Lower leg skin (tissue), 4 donors: ENCODE measurements around the gene RHOB. TPM values are rescaled to one million over a fixed set of nuclear protein-coding genes. Genes with fewer than 3 reads are reported as not detected.
A peak's percentile ranks its signal among the peaks of the same experiment; 100 is the strongest.

Source experiments
- DNase-seq, 2 donors: peaks; one replicate each; pipeline ENCODE4 v3.0.0-alpha.2; 2019; ENCODE audit warnings: low spot score in 2 of 2
- H3K4me3 ChIP-seq: fragments of 200-600 bp; sonication (generic); 2 replicates; pipeline ENCODE4 v1.5.1; 2017; ENCODE audit warnings: mild to moderate bottlenecking, low read depth; ENCODE audit not compliant: poor library complexity, severe bottlenecking
- POLR2A ChIP-seq, 2 donors: fragments of 450-650 bp; IDR thresholded peaks; one replicate each; pipeline ENCODE4 v1.6.1; 2016 to 2017; ENCODE audit warnings: antibody characterized with exemption in 2 of 2, mild to moderate bottlenecking in 1 of 2, moderate library complexity in 1 of 2
- WGBS, 2 donors: methylation state at CpG; one replicate each; pipeline ENCODE4 v1.1.5; 2018; 5-methylcytosine and 5-hydroxymethylcytosine counted together
- intact Hi-C: fragments of 100-400 bp; cut with DNase I; formaldehyde crosslinking; loops from one replicate; pipeline ENCODE4 v1.15.0; 2023; ENCODE audit warnings: low total_unique reads
- total RNA-seq, 4 donors: library from RNA; depleted of rRNA; stranded (reverse); fragments of >200 nt; gene quantifications; one replicate each; pipeline ENCODE4 v1.1.0, GENCODE V29; 2016
- TF ChIP-seq, protein P1 (sequence below), 3 donors: fragments of 450-650 bp; IDR thresholded peaks; one replicate each; pipeline ENCODE4 v1.5.1; 2016; ENCODE audit warnings: antibody characterized with exemption in 3 of 3, mild to moderate bottlenecking in 3 of 3, moderate library complexity in 2 of 3

Gene RHOB
- total RNA-seq: 100 to 1,000 TPM; 569 to 894 (median 709) TPM

DNA sequence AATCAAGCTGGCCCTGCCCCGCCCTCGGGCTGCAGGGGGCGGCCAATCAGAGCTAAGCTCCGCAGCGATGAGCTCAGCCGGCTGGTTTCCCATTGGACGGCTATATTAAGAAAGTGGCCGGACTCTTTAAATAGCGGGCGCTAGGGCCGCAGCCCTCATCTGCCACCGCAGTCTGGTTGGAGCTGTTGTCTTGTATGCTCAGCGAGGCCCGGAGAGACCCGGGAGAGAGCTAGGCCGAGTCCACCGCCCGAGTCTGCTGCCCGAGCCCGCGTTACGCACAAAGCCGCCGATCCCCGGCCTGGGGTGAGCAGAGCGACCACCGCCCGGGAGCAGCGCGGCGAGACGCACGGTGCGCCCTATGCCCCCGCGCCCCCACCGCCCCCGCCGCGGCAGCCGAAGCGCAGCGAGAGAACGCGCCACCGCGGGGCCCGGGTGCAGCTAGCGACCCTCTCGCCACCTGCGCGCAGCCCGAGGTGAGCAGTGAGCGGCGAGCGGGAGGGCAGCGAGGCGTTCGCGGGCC lies at the start of gene RHOB:
Gene RHOB (plus strand): TSS at position 158 of the 520 bp plus-strand sequence. CDS start 392 bp downstream, outside the sequence.
- peak; percentile 98 to 100 for DNase-seq
- intact Hi-C loops: loop anchor here (10.0 kb wide), 1 partner anchor 198 kb away; no protein-coding TSS in a partner anchor
- H3K4me3 ChIP-seq: peak within 1 kb of the TSS; percentile 56
- TF ChIP-seq, protein P1, sequence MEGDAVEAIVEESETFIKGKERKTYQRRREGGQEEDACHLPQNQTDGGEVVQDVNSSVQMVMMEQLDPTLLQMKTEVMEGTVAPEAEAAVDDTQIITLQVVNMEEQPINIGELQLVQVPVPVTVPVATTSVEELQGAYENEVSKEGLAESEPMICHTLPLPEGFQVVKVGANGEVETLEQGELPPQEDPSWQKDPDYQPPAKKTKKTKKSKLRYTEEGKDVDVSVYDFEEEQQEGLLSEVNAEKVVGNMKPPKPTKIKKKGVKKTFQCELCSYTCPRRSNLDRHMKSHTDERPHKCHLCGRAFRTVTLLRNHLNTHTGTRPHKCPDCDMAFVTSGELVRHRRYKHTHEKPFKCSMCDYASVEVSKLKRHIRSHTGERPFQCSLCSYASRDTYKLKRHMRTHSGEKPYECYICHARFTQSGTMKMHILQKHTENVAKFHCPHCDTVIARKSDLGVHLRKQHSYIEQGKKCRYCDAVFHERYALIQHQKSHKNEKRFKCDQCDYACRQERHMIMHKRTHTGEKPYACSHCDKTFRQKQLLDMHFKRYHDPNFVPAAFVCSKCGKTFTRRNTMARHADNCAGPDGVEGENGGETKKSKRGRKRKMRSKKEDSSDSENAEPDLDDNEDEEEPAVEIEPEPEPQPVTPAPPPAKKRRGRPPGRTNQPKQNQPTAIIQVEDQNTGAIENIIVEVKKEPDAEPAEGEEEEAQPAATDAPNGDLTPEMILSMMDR (IDR thresholded peaks at IDR 0.05): no peak
- peak in 1 of 2 donors; percentile 98 for TF ChIP-seq POLR2A (IDR thresholded peaks at IDR 0.05)
- WGBS, 2 donors: 0% methylated on average over 1 to 5 of the region's 60 CpGs

DNA sequence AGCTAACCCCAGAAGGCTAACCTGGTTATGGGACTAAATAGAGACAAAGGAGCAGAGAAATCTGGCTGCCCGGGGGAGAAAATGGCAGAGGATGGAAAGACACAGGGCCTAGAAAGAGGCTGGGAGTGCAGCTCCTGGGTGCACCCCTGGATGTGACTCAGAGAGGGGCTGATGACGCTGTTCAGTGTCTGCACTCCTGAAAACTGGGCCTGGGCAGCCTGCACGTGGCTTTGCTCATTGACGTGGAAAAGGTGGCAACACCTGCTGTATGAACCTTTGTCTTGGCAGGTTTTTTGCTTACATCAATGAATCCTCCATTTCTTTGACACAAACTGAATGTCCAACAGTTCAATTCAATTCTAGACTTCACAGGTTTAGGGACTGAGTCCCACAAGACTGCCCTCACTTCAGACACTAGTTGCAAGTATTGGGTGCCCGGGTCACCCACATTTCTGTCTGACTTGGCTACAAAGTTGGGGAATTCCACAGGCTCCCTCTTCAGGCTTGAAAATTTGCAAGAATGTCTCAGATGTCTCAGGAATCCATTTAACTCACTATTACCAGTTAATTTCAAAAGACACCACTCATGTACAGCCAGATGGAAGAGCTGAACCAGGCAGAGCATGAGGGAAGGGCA lies 48.9 kb upstream of the RHOB start:
- intact Hi-C loops: loop anchor here (5.0 kb wide), 1 partner anchor 249 kb away; no protein-coding TSS in a partner anchor
- 80 to 85% methylated on average over 5 of the region's 5 CpGs for WGBS, 2 donors
- H3K4me3 ChIP-seq: no peak overlapping the region
- peak in 1 of 2 donors; percentile 46 for DNase-seq
- TF ChIP-seq POLR2A (IDR thresholded peaks at IDR 0.05): no peak

DNA sequence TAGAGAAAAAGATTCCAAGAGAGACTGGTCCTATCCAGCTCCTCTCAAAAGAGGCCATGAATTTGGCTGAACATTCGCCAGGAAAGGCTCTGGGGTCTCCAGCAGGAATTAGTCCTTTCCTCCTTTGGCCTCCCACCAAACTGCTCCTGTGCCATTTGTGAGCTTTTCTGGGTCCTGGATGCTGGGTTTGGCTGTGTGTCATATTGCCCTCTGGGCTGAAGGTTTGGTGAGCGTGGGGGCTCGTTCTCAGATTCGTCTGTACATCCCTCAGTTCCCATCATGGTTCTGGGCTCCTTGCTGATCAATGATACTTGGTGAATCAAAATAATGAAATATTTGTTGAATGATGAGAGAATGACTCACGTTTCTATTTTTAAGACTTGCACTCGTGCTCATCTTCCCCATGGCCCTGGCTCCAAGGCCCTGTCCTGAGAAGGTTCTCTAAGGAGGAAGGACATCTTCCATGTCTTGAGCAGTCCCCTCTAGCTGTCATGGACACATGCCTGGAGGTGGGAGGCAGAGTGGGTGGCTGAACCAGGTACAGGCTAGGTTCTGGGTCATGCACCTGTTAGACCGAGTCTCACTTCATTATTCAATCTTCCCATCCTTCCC lies 47.8 kb upstream of the RHOB start:
- DNase-seq: peak in 1 of 2 donors; percentile 74

DNA sequence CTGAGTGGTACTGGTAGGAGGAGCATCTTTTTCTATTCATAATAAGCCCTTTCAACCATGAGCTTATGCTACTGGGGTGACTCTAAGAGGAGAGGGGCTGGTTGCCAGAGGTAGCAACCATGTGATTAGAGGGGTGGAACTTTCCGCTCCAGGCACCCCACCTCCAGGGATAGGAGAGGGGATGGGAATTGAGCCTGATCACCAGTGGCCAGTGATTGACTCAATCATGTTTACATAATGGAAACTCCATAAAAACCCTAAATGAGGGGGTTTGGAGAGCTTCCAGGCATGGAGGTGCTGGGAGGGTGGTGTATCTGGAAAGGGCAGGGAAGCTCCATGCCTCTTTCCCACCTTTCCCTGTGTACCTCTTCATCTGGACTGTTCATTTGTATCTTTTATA lies 46.6 kb upstream of the RHOB start:
- intact Hi-C loops: no loop called here
- peak in 1 of 2 donors; percentile 46 for DNase-seq
- H3K4me3 ChIP-seq: no peak overlapping the region
- TF ChIP-seq POLR2A (IDR thresholded peaks at IDR 0.05): no peak
- TF ChIP-seq, protein P1 (IDR thresholded peaks at IDR 0.05): no peak
- WGBS, 2 donors: 87 to 100% methylated on average over 1 of the region's 1 CpG

More for the DNA sequence above, 47.8 kb upstream of the RHOB start:
- TF ChIP-seq POLR2A (IDR thresholded peaks at IDR 0.05): no peak
- TF ChIP-seq, protein P1 (IDR thresholded peaks at IDR 0.05): no peak
- H3K4me3 ChIP-seq: no peak overlapping the region
- WGBS, 2 donors: 62 to 68% methylated on average over 7 of the region's 7 CpGs
- intact Hi-C loops: loop anchor here (5.0 kb wide), 1 partner anchor 248 kb away; no protein-coding TSS in a partner anchor

DNA sequence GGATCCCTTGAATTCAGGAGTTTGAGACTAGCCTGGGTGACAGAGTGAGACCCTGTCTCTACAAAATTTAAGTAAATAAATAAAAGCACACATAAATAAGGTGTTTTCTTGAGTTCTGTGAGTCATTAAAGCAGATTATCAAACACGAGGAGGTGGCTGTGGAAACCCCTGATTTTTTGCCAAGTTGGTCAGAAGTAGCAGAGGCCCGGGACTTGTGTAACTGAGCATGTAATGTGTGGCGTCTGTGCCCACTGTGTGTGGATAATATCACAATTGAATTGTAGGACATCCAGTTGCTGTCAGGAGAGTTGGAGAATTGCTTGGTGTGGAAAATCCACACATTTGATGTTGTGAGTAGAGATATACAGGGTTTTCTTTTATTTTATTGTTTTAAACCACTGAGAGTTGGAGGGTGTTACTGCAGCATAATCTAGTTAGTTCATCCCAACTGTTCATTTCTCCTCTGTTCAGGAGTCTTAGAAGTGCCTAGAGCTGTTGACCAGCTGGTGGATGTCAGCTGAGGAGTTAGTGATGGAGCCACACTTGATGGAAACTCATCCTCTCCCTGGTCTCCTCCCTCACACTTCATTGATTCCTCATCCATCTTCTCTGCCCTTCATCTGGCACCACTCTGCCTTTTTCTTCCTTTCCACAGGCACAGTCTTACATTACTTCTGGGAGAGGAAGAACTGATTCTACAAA lies 45.9 kb upstream of the RHOB start:
- TF ChIP-seq, protein P1 (IDR thresholded peaks at IDR 0.05): no peak
- no peak for TF ChIP-seq POLR2A (IDR thresholded peaks at IDR 0.05)
- peak in 1 of 2 donors; percentile 52 for DNase-seq
- H3K4me3 ChIP-seq: no peak overlapping the region
- intact Hi-C loops: no loop called here
- WGBS, 2 donors: 45 to 48% methylated on average over 3 of the region's 3 CpGs

DNA sequence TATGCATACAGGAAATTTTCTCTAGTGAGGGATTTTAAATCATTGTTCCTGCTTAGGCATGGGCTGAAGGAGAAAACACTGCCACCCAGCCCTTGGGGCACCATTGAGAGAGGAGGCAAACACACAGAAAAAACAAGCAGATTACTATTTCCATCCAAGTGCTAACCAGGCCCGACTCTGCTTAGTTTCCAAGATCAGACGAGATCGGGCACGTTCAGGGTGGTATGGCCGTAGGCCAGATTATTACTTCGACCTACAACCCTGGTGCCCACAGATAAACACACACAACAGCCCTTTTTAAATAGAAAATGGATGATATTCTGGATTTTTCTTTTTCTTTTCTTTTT lies 45.4 kb upstream of the RHOB start:
- peak; percentile 66 to 79 for DNase-seq
- WGBS, 2 donors: 24 to 63% methylated on average over 6 of the region's 6 CpGs
- intact Hi-C loops: no loop called here
- no peak overlapping the region for H3K4me3 ChIP-seq
- TF ChIP-seq, protein P1 (IDR thresholded peaks at IDR 0.05): no peak
- TF ChIP-seq POLR2A (IDR thresholded peaks at IDR 0.05): no peak
